ENCODE data around the gene SDC3. TPM values are rescaled to one million over a fixed set of nuclear protein-coding genes. Genes with fewer than 3 reads are reported as not detected.

Gene SDC3
- total and polyA plus RNA-seq, 10 of the 15 experiments (the other 5 are each of a cell fraction or from before 2014, with no cell fraction given) = under 0.01 to 0.46 (median 0.07) TPM; not detected in 2

- in situ Hi-C loops (cut with MboI) (no loop called here), intact Hi-C loops (cut with micrococcal nuclease; ENCODE audit: unreplicated experiment) (no loop called here)
- TF ChIP-seq PAX5 (IDR thresholded peaks at IDR 0.05; ENCODE audit: borderline replicate concordance, low read depth, low read length) (no peak), MEF2B (IDR thresholded peaks at IDR 0.05; ENCODE audit: partially characterized antibody, poor library complexity, severe bottlenecking) (no peak), RB1 (IDR thresholded peaks at IDR 0.05; ENCODE audit: borderline replicate concordance) (no peak), ZNF687 (IDR thresholded peaks at IDR 0.05) (no peak), USF2 (IDR thresholded peaks at IDR 0.05; ENCODE audit: borderline replicate concordance, low read depth, low read length) (no peak), ZSCAN29 (IDR thresholded peaks at IDR 0.05) (no peak), NR2F1 (conservative IDR thresholded peaks at IDR 0.05) (no peak), POLR2AphosphoS2 (IDR thresholded peaks at IDR 0.05; ENCODE audit: low read depth, low read length) (no peak), ZNF274 (IDR thresholded peaks at IDR 0.05; ENCODE audit: insufficient read depth, insufficient read length) (no peak), HDAC2 (IDR thresholded peaks at IDR 0.05) (no peak), NFXL1 (IDR thresholded peaks at IDR 0.05; ENCODE audit: borderline replicate concordance) (no peak), NBN (IDR thresholded peaks at IDR 0.05) (no peak), HDGF (IDR thresholded peaks at IDR 0.05) (no peak), CHD1 (IDR thresholded peaks at IDR 0.05; ENCODE audit: low read depth, low read length) (no peak)
- no peak overlapping the region for H3K4me3 ChIP-seq
- H3K4me2 ChIP-seq (ENCODE audit: control insufficient read depth, insufficient read depth) = no peak overlapping the region
- H3K4me1 ChIP-seq (ENCODE audit: control insufficient read depth, insufficient read depth, low read length) = no peaks in the 10 kb centered on the region
- FAIRE-seq (no peak), DNase-seq (ENCODE audit: low read depth, low spot score) (no peak), ATAC-seq (no peak)
- 2% methylated on average over 4 of the region's 4 CpGs for WGBS (ENCODE audit: insufficient coverage, insufficient replicate concordance, low lambda C conversion rate, missing lambda C conversion rate)
- H4K20me1 ChIP-seq (ENCODE audit: control insufficient read depth, insufficient read depth) = no peaks in the 10 kb centered on the region
- H3K27me3 ChIP-seq (replicated peaks in 1 of 2; ENCODE audit: control insufficient read depth in 2 of 2, insufficient read depth in 2 of 2, low read length in 1 of 2) = 0 out of 4 replicates have a peak, but pooled peaks cover 0 to 2% of the 10 kb centered on the region in 2 experiments
- no peak overlapping the region for H2AFZ ChIP-seq (ENCODE audit: control insufficient read depth, low read depth, low read length)
- ChIA-PET SMC1A (ENCODE audit: uncharacterized antibody, unreplicated experiment) (no interaction called here), RAD21 (ENCODE audit: unreplicated experiment) (no interaction called here), POLR2A (no interaction called here), CTCF (no interaction called here)
- no peaks in the 10 kb centered on the region for H3K9me3 ChIP-seq (replicated peaks; ENCODE audit: control insufficient read depth, insufficient read depth, low read length)
- no peak overlapping the region for H3K9ac ChIP-seq (ENCODE audit: control insufficient read depth, insufficient read depth, low read length)
- H3K36me3 ChIP-seq (ENCODE audit: control insufficient read depth in 2 of 2, insufficient read depth in 2 of 2, low read length in 1 of 2) = no peaks in the 10 kb centered on the region
- no peak overlapping the region for H3K27ac ChIP-seq (ENCODE audit: control insufficient read depth, insufficient read depth)
- no TSS peak for BruUV-seq (replicated peaks)
- H3K79me2 ChIP-seq (ENCODE audit: control insufficient read depth, insufficient read depth, low read length) = no peaks in the 10 kb centered on the region
Observed at GRCh38 chr1:30834253-30834652, 74.3 kb downstream of the SDC3 start.
